T-cell (primary cell): ENCODE measurements around the gene SCMH1. TPM values are rescaled to one million over a fixed set of nuclear protein-coding genes. Genes with fewer than 3 reads are reported as not detected.

Experiments used
- ATAC-seq, 4 experiments: fragments of 200-7000 bp in 3 of 4; fragments of 150-1000 bp in 1 of 4; cut with Tn5 transposase; replicated peaks in 1 of 4; 1 replicate in 3 of 4; 2 replicates in 1 of 4; pipeline ENCODE4 v1.10.0; 2021; ENCODE audit warnings: moderate library complexity in 3 of 4, mild to moderate bottlenecking in 2 of 4, moderate number of reproducible peaks in 1 of 4
- CTCF ChIA-PET, 2 donors: fragments of 300-600 bp; sonication (Branson Sonifier 250); formaldehyde crosslinking; loops; one replicate each; lab custom pipeline; 2022; ENCODE audit warnings: antibody characterized with exemption in 2 of 2; lab: Charles Lee
- POLR2A ChIA-PET, 2 donors: fragments of 300-600 bp; sonication (Branson Sonifier 250); formaldehyde crosslinking; loops; one replicate each; lab custom pipeline; 2022; ENCODE audit warnings: antibody characterized with exemption in 2 of 2; lab: Charles Lee
- DNase-seq, 35 experiments: peaks; one replicate each; pipeline versions ENCODE4 v3.0.0 to v3.0.0-alpha.2; 2013 to 2023
- H3K27ac ChIP-seq: one replicate; pipeline ENCODE4 v1.5.1; 2013; ENCODE audit warnings: low read length
- H3K27me3 ChIP-seq, 2 experiments: replicated peaks in 1 of 2; 1 replicate in 1 of 2; 2 replicates in 1 of 2; pipeline versions ENCODE4 v1.6.1 to v1.7.0; 2013; ENCODE audit warnings: low read length in 1 of 2, mixed read lengths in 1 of 2; ENCODE audit not compliant: control insufficient read depth in 2 of 2, insufficient read depth in 2 of 2; ENCODE audit errors: extremely low read depth in 1 of 2
- H3K36me3 ChIP-seq, 2 donors: 1 replicate in 1 of 2; 2 replicates in 1 of 2; pipeline versions ENCODE4 v1.6.1 to v1.7.0; 2013; ENCODE audit warnings: low read length in 1 of 2; ENCODE audit not compliant: control insufficient read depth in 2 of 2, insufficient read depth in 1 of 2; ENCODE audit errors: extremely low read depth in 1 of 2
- H3K4me1 ChIP-seq, 2 experiments: 1 replicate in 1 of 2; 2 replicates in 1 of 2; pipeline versions ENCODE4 v1.6.1 to v1.7.0; 2013; ENCODE audit warnings: low read length in 2 of 2, mixed read lengths in 1 of 2; ENCODE audit not compliant: insufficient read depth in 2 of 2, control insufficient read depth in 1 of 2; ENCODE audit errors: extremely low read depth in 1 of 2
- H3K4me3 ChIP-seq, 2 donors: 1 replicate in 1 of 2; 2 replicates in 1 of 2; pipeline versions ENCODE4 v1.5.1 to v1.7.0; 2013; ENCODE audit warnings: mild to moderate bottlenecking in 2 of 2, low read length in 1 of 2, moderate library complexity in 1 of 2; ENCODE audit not compliant: control insufficient read depth in 1 of 2; ENCODE audit errors: extremely low read depth in 1 of 2
- H3K9me3 ChIP-seq: 2 replicates; pipeline ENCODE4 v1.7.0; 2013
- H3K27ac Mint-ChIP-seq, 2 donors: one replicate each; pipeline ENCODE4 v1.8.0; 2020 to 2021; ENCODE audit warnings: mild to moderate bottlenecking in 2 of 2, mixed read lengths in 2 of 2
- H3K27me3 Mint-ChIP-seq, 2 donors: one replicate each; pipeline ENCODE4 v1.8.0; 2021 to 2022; ENCODE audit warnings: mixed read lengths in 2 of 2
- H3K36me3 Mint-ChIP-seq: one replicate; pipeline ENCODE4 v1.8.0; 2021; ENCODE audit warnings: mixed read lengths
- H3K4me1 Mint-ChIP-seq, 3 donors: one replicate each; pipeline ENCODE4 v1.8.0; 2020 to 2022; ENCODE audit warnings: mixed read lengths in 3 of 3, mild to moderate bottlenecking in 1 of 3
- H3K4me3 Mint-ChIP-seq, 3 donors: one replicate each; pipeline ENCODE4 v1.8.0; 2020 to 2022; ENCODE audit warnings: mild to moderate bottlenecking in 3 of 3, mixed read lengths in 3 of 3, moderate library complexity in 3 of 3
- H3K9me3 Mint-ChIP-seq, 3 donors: one replicate each; pipeline ENCODE4 v1.8.0; 2020 to 2022; ENCODE audit warnings: mixed read lengths in 3 of 3
- WGBS: methylation state at CpG from one replicate; pipeline ENCODE4 v1.1.5; 2013; ENCODE audit warnings: missing lambda C conversion rate; ENCODE audit not compliant: insufficient coverage; 5-methylcytosine and 5-hydroxymethylcytosine counted together
- total RNA-seq, 35 experiments: library from RNA in 6 of 35; stranded (reverse) in 6 of 35; fragments of 120-200 nt in 1 of 35; gene quantifications; one replicate each; pipeline versions ENCODE4 v1.2.1 to v1.2.4 and lab custom pipeline; 2013 to 2026

SCMH1 gene
- total RNA-seq, 5 donors from 2014 or later (not counting 1 experiment from before 2014, with no cell fraction given) = 14.8 to 24.2 (median 19.6) TPM

GRCh38 chr1:41013024-41013423 is 229.1 kb downstream of the SCMH1 start:
- CTCF ChIA-PET = interaction anchor here in 1 of 2 donors (0.6 kb wide), 1 partner anchor 347 kb away, joined by 3 read pairs; no protein-coding TSS in a partner anchor
- POLR2A ChIA-PET = no interaction called here
- no peak overlapping the region for H3K27ac Mint-ChIP-seq

GRCh38 chr1:41010345-41010744 is 231.8 kb downstream of the SCMH1 start:
- peaks cover 62% of the 10 kb centered on the region for H3K36me3 Mint-ChIP-seq
- H3K27ac ChIP-seq = no peak overlapping the region
- H3K36me3 ChIP-seq = peaks cover 36 to 71% of the 10 kb centered on the region in 2 donors
- no peaks in the 10 kb centered on the region for H3K9me3 Mint-ChIP-seq
- WGBS = 100% methylated on average over 1 of the region's 1 CpG
- ChIA-PET CTCF (no interaction called here), POLR2A (no interaction called here)
- H3K4me1 Mint-ChIP-seq = peaks cover 11 to 16% (median 12%) of the 10 kb centered on the region in 3 donors
- no peak overlapping the region for H3K4me3 ChIP-seq
- no peaks in the 10 kb centered on the region for H3K9me3 ChIP-seq
- no peaks in the 10 kb centered on the region for H3K27me3 ChIP-seq
- no peak overlapping the region for H3K4me3 Mint-ChIP-seq
- ATAC-seq (no peak), DNase-seq (no peak)
- H3K4me1 ChIP-seq = peaks cover 0 to 3% of the 10 kb centered on the region in 2 experiments
- no peaks in the 10 kb centered on the region for H3K27me3 Mint-ChIP-seq
- H3K27ac Mint-ChIP-seq = no peak overlapping the region

More at GRCh38 chr1:41013024-41013423, 229.1 kb downstream of the SCMH1 start:
- H3K9me3 ChIP-seq = no peaks in the 10 kb centered on the region
- Mint-ChIP-seq H3K27me3 (no peaks in the 10 kb centered on the region), H3K4me1 (peaks cover 11 to 16% (median 12%) of the 10 kb centered on the region in 3 donors), H3K9me3 (no peaks in the 10 kb centered on the region), H3K4me3 (no peak overlapping the region), H3K36me3 (peaks cover 41% of the 10 kb centered on the region)
- ATAC-seq (no peak), DNase-seq (no peak)
- H3K4me1 ChIP-seq = peaks cover 0 to 3% of the 10 kb centered on the region in 2 experiments
- WGBS = 100% methylated on average over 5 of the region's 6 CpGs
- no peaks in the 10 kb centered on the region for H3K27me3 ChIP-seq
- no peak overlapping the region for H3K27ac ChIP-seq
- H3K36me3 ChIP-seq = peaks cover 22 to 51% of the 10 kb centered on the region in 2 donors
- no peak overlapping the region for H3K4me3 ChIP-seq

GRCh38 chr1:41009466-41009865 is 232.6 kb downstream of the SCMH1 start:
- H3K9me3 ChIP-seq = no peaks in the 10 kb centered on the region
- no peaks in the 10 kb centered on the region for H3K27me3 ChIP-seq
- Mint-ChIP-seq H3K27me3 (no peaks in the 10 kb centered on the region), H3K9me3 (no peaks in the 10 kb centered on the region), H3K4me1 (peaks cover 5 to 8% (median 7%) of the 10 kb centered on the region in 3 donors), H3K36me3 (peaks cover 62% of the 10 kb centered on the region), H3K27ac (no peak overlapping the region), H3K4me3 (no peak overlapping the region)
- H3K4me3 ChIP-seq = no peak overlapping the region
- H3K36me3 ChIP-seq = peaks cover 33 to 70% of the 10 kb centered on the region in 2 donors
- ChIA-PET POLR2A (interaction anchor here in 1 of 2 donors (0.6 kb wide), 1 partner anchor 972 kb away, joined by 3 read pairs; no protein-coding TSS in a partner anchor), CTCF (no interaction called here)
- no peaks in the 10 kb centered on the region for H3K4me1 ChIP-seq
- DNase-seq (no peak), ATAC-seq (no peak)
- no peak overlapping the region for H3K27ac ChIP-seq
- whole genome bisulfite sequencing = 92% methylated on average over 4 of the region's 8 CpGs

- Histone ChIP-seq H3K27ac (no peak overlapping the region), H3K4me1 (peaks cover 5 to 13% of the 10 kb centered on the region in 2 experiments), H3K4me3 (no peak overlapping the region), H3K9me3 (no peaks in the 10 kb centered on the region), H3K36me3 (peaks cover 35 to 72% of the 10 kb centered on the region in 2 donors), H3K27me3 (no peaks in the 10 kb centered on the region)
- 95% methylated on average over 7 of the region's 19 CpGs for WGBS
- no peaks in the 10 kb centered on the region for H3K27me3 Mint-ChIP-seq
- ATAC-seq = no peak
- peaks cover 17 to 18% (median 18%) of the 10 kb centered on the region in 3 donors for H3K4me1 Mint-ChIP-seq
- CTCF ChIA-PET = no interaction called here
- peaks cover 63% of the 10 kb centered on the region for H3K36me3 Mint-ChIP-seq
- no peak overlapping the region for H3K4me3 Mint-ChIP-seq
- DNase-seq = no peak
- POLR2A ChIA-PET = interaction anchor here in 1 of 2 donors (0.6 kb wide), 1 partner anchor 1046 kb away, joined by 5 read pairs; no protein-coding TSS in a partner anchor
- H3K27ac Mint-ChIP-seq = no peak overlapping the region
- H3K9me3 Mint-ChIP-seq = no peaks in the 10 kb centered on the region
Measured at GRCh38 chr1:41006942-41007865, 234.9 kb downstream of the SCMH1 start.

GRCh38 chr1:41005876-41006275 is 236.2 kb downstream of the SCMH1 start:
- WGBS = 100% methylated on average over 2 of the region's 5 CpGs
- H3K27me3 Mint-ChIP-seq = no peaks in the 10 kb centered on the region
- peaks cover 17 to 22% (median 18%) of the 10 kb centered on the region in 3 donors for H3K4me1 Mint-ChIP-seq
- no peaks in the 10 kb centered on the region for H3K9me3 Mint-ChIP-seq
- H3K4me3 Mint-ChIP-seq = no peak overlapping the region
- H3K9me3 ChIP-seq = no peaks in the 10 kb centered on the region
- H3K4me3 ChIP-seq = no peak overlapping the region
- peaks cover 40 to 71% of the 10 kb centered on the region in 2 donors for H3K36me3 ChIP-seq
- H3K36me3 Mint-ChIP-seq = peaks cover 60% of the 10 kb centered on the region
- H3K27ac Mint-ChIP-seq = no peak overlapping the region
- no peaks in the 10 kb centered on the region for H3K27me3 ChIP-seq
- no peak overlapping the region for H3K27ac ChIP-seq
- POLR2A ChIA-PET = no interaction called here
- H3K4me1 ChIP-seq = peaks cover 5 to 13% of the 10 kb centered on the region in 2 experiments
- CTCF ChIA-PET = no interaction called here
- DNase-seq (no peak), ATAC-seq (no peak)

GRCh38 chr1:41003640-41004220 is 238.4 kb downstream of the SCMH1 start:
- Histone ChIP-seq H3K36me3 (peaks cover 27 to 69% of the 10 kb centered on the region in 2 donors), H3K4me3 (no peak overlapping the region), H3K27ac (peak overlapping the region; percentile 7), H3K4me1 (peaks cover 5 to 13% of the 10 kb centered on the region in 2 experiments), H3K9me3 (no peaks in the 10 kb centered on the region), H3K27me3 (no peaks in the 10 kb centered on the region)
- Mint-ChIP-seq H3K4me3 (peak overlapping the region in 1 of 3 donors; percentile 32), H3K27me3 (no peaks in the 10 kb centered on the region), H3K4me1 (peaks cover 18 to 22% (median 21%) of the 10 kb centered on the region in 3 donors), H3K9me3 (no peaks in the 10 kb centered on the region), H3K36me3 (peaks cover 59% of the 10 kb centered on the region), H3K27ac (peak overlapping the region; percentile 21 to 46)
- ChIA-PET CTCF (interaction anchor here in 1 of 2 donors (0.7 to 2.4 kb wide), 8 partner anchors 9 to 229 kb away, joined by 3 to 17 read pairs (median 4); partner anchors contain the start of genes CTPS1 and SLFNL1), POLR2A (interaction anchor here in 1 of 2 donors (1.5 kb wide), 1 partner anchor 24 kb away, joined by 6 read pairs; the partner anchor contains the start of gene CTPS1)
- ATAC-seq = peak; percentile 97 to 100 (median 100)
- DNase-seq = peak; percentile 60 to 95 (median 88)
- WGBS = 14% methylated on average over 6 of the region's 11 CpGs
